ENCODE results near the gene FAM110C.

FAM110C gene

DNA sequence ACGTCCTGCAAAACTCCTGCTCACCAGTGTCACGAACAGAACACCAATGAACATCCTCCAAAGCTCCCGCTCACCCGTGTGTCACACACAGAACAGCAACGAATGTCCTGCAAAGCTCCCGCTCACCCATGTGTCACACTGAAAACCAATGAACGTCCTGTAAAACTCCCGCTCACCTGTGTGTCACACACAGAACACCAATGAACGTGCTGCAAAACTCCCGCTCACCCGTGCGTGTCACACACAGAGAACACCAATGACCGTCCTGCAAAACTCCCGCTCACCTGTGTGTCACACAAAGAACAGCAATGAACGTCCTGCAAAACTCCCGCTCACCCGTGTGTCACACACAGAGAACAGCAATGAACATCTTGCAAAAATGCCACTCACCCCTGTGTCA, 20.5 kb upstream of the FAM110C start:
- Histone ChIP-seq H3K4me3 (ENCODE audit: low read length) (no peak overlapping the region), H3K4me1 (ENCODE audit: control insufficient read depth, insufficient read depth, low read length) (no peaks in the 10 kb centered on the region), H3K36me3 (ENCODE audit: insufficient read depth, low read length) (no peaks in the 10 kb centered on the region), H3K27me3 (ENCODE audit: control insufficient read depth, insufficient read depth, low read length) (no peaks in the 10 kb centered on the region), H3K4me2 (ENCODE audit: low read length) (no peak overlapping the region), H3K9me3 (replicated peaks; ENCODE audit: low read length) (no peaks in the 10 kb centered on the region), H3K9ac (ENCODE audit: low read depth, low read length) (no peak overlapping the region)

DNA sequence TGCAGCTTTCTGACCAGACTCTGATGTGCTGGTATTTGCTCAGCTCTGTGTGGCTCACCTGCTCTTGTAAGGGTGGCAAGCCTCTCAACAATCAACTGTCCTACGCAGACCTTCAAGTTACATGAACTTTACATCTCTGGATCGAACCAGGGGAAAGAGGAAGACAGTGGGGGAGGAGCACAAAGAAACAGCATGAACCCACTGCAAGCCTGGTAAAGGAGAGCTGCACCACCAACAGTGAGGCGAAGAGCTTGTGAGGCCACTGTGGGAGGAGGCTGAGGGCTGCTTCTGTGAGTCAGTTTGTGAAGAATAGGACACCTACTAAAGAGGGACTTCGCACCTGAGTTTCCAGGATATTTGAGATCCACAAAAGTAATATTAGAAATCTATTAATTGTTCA, 18.8 kb upstream of the FAM110C start:
- Histone ChIP-seq H3K9me3 (replicated peaks; ENCODE audit: low read length) (peaks cover 4% of the 10 kb centered on the region), H3K36me3 (ENCODE audit: insufficient read depth, low read length) (no peaks in the 10 kb centered on the region)

DNA sequence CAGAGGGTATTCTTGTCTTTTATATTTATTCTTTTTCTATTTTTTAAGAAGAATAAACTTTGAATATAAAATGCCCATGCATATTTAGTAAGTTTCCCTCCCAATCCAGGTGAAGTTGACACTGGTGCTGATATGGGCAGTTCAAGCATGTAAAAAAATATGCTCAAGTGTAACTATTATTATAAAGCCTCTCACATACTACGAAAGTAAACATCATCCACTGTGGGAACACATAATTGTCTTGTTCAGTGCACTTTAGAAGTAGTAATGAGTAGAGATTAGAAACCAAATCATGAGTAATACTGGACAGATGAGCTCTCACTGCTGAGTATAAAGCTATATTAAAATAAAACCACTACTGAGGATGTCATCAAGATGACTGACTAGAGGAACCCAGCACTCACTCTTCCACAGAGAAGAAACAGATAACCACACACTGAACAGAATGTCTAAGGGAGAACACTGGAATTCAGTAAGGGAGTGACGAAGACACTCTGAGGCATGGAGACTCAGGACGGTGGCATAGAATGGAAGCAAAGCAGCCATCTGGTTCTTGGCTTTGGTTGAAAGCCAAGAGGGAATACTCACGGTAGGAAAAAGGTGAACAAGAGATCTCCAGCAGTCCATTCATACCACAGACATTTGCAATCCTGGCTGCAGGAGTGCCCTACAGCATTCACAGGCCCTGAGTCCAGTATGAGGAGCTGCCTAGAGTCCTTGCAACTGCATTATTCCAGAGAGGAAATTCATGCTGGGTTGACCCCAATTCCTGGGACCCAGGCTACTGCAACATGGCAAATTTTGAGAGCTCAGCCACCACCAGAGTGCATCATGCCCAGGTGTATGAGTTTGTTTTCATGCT, 9.5 kb upstream of the FAM110C start:
- H3K4me1 ChIP-seq (ENCODE audit: control insufficient read depth, insufficient read depth, low read length): no peaks in the 10 kb centered on the region
- H3K36me3 ChIP-seq (ENCODE audit: insufficient read depth, low read length): no peaks in the 10 kb centered on the region
- H3K27me3 ChIP-seq (ENCODE audit: control insufficient read depth, insufficient read depth, low read length): no peaks in the 10 kb centered on the region
- H3K4me3 ChIP-seq (ENCODE audit: low read length): no peak overlapping the region
- peaks cover 22% of the 10 kb centered on the region for H3K9me3 ChIP-seq (replicated peaks; ENCODE audit: low read length)
- H3K4me2 ChIP-seq (ENCODE audit: low read length): no peak overlapping the region
- no peak overlapping the region for H3K9ac ChIP-seq (ENCODE audit: low read depth, low read length)

More for the DNA sequence above, 18.8 kb upstream of the FAM110C start:
- Histone ChIP-seq H3K27me3 (ENCODE audit: control insufficient read depth, insufficient read depth, low read length) (no peaks in the 10 kb centered on the region), H3K4me1 (ENCODE audit: control insufficient read depth, insufficient read depth, low read length) (no peaks in the 10 kb centered on the region), H3K4me3 (ENCODE audit: low read length) (no peak overlapping the region), H3K4me2 (ENCODE audit: low read length) (no peak overlapping the region), H3K9ac (ENCODE audit: low read depth, low read length) (no peak overlapping the region)

GRCh38 chr2:51613-52012, 5.3 kb upstream of the FAM110C start:
- no peak overlapping the region for H3K9ac ChIP-seq (ENCODE audit: low read depth, low read length)
- H3K27me3 ChIP-seq (ENCODE audit: control insufficient read depth, insufficient read depth, low read length): no peaks in the 10 kb centered on the region
- no peaks in the 10 kb centered on the region for H3K36me3 ChIP-seq (ENCODE audit: insufficient read depth, low read length)
- H3K9me3 ChIP-seq (replicated peaks; ENCODE audit: low read length): peaks cover 3% of the 10 kb centered on the region
- no peak overlapping the region for H3K4me2 ChIP-seq (ENCODE audit: low read length)
- H3K4me1 ChIP-seq (ENCODE audit: control insufficient read depth, insufficient read depth, low read length): no peaks in the 10 kb centered on the region
- H3K4me3 ChIP-seq (ENCODE audit: low read length): no peak overlapping the region

DNA sequence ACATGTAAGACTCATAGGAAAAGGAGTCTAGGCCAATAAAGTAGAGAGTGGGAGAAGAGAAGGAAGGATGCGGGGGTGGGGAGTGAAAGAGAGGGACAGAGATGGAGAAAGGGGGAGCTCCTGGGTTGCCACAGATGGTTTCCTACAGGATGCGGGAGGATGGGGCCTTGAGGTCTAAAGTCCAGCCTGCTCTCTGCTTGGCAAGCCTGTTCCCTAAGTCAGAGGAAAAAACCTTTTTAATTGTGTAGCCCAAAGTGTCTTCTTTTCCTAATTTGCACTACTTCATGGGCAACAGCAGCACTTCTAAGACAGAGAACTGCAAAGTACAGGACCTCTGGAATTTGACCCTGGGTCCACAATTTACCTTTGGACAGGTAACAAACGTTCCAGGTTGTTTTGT, 1.4 kb upstream of the FAM110C start:
- Histone ChIP-seq H3K9me3 (replicated peaks; ENCODE audit: low read length) (no peaks in the 10 kb centered on the region), H3K4me3 (ENCODE audit: low read length) (no peak overlapping the region), H3K4me2 (ENCODE audit: low read length) (no peak overlapping the region), H3K27me3 (ENCODE audit: control insufficient read depth, insufficient read depth, low read length) (peaks cover 4% of the 10 kb centered on the region), H3K36me3 (ENCODE audit: insufficient read depth, low read length) (no peaks in the 10 kb centered on the region), H3K4me1 (ENCODE audit: control insufficient read depth, insufficient read depth, low read length) (no peaks in the 10 kb centered on the region), H3K9ac (ENCODE audit: low read depth, low read length) (no peak overlapping the region)

- H3K9ac ChIP-seq (ENCODE audit: low read depth, low read length): no peak overlapping the region
- no peaks in the 10 kb centered on the region for H3K4me1 ChIP-seq (ENCODE audit: control insufficient read depth, insufficient read depth, low read length)
- H3K4me2 ChIP-seq (ENCODE audit: low read length): no peak overlapping the region
- H3K36me3 ChIP-seq (ENCODE audit: insufficient read depth, low read length): no peaks in the 10 kb centered on the region
- peaks cover 4% of the 10 kb centered on the region for H3K27me3 ChIP-seq (ENCODE audit: control insufficient read depth, insufficient read depth, low read length)
- no peaks in the 10 kb centered on the region for H3K9me3 ChIP-seq (replicated peaks; ENCODE audit: low read length)
- no peak overlapping the region for H3K4me3 ChIP-seq (ENCODE audit: low read length)
These were observed 1.0 kb upstream of the FAM110C start for GRCh38 chr2:47346-47725.

DNA sequence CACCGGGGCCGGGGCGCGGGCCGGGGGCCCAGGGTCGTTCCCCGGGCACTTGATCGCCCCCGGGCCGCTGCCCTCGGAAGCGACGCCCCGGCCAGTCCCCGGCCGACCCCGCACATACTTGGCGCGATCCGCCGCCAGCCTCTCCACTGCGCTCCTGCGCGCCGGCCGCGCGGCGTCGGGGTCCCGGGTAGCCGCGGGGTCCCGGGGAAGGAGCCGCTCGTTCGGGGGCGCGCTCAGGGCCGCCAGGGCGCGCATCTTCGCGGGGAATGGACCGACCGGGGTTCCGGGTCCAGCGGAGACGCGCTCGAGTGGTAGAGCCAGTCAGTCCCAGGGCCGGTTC, 204 bp downstream of the FAM110C start:
- H3K9ac ChIP-seq (ENCODE audit: low read depth, low read length): no peak overlapping the region
- H3K4me1 ChIP-seq (ENCODE audit: control insufficient read depth, insufficient read depth, low read length): no peaks in the 10 kb centered on the region
- H3K4me2 ChIP-seq (ENCODE audit: low read length): no peak overlapping the region
- H3K4me3 ChIP-seq (ENCODE audit: low read length): no peak overlapping the region
- peaks cover 4% of the 10 kb centered on the region for H3K27me3 ChIP-seq (ENCODE audit: control insufficient read depth, insufficient read depth, low read length)
- H3K36me3 ChIP-seq (ENCODE audit: insufficient read depth, low read length): no peaks in the 10 kb centered on the region
- no peaks in the 10 kb centered on the region for H3K9me3 ChIP-seq (replicated peaks; ENCODE audit: low read length)

GRCh38 chr2:45342-46130, 769 bp downstream of the FAM110C start:
- H3K4me2 ChIP-seq (ENCODE audit: low read length): no peak overlapping the region
- no peak overlapping the region for H3K9ac ChIP-seq (ENCODE audit: low read depth, low read length)
- H3K36me3 ChIP-seq (ENCODE audit: insufficient read depth, low read length): no peaks in the 10 kb centered on the region
- H3K4me3 ChIP-seq (ENCODE audit: low read length): no peak overlapping the region
- no peaks in the 10 kb centered on the region for H3K4me1 ChIP-seq (ENCODE audit: control insufficient read depth, insufficient read depth, low read length)
- H3K27me3 ChIP-seq (ENCODE audit: control insufficient read depth, insufficient read depth, low read length): peaks cover 4% of the 10 kb centered on the region
- H3K9me3 ChIP-seq (replicated peaks; ENCODE audit: low read length): no peaks in the 10 kb centered on the region

DNA sequence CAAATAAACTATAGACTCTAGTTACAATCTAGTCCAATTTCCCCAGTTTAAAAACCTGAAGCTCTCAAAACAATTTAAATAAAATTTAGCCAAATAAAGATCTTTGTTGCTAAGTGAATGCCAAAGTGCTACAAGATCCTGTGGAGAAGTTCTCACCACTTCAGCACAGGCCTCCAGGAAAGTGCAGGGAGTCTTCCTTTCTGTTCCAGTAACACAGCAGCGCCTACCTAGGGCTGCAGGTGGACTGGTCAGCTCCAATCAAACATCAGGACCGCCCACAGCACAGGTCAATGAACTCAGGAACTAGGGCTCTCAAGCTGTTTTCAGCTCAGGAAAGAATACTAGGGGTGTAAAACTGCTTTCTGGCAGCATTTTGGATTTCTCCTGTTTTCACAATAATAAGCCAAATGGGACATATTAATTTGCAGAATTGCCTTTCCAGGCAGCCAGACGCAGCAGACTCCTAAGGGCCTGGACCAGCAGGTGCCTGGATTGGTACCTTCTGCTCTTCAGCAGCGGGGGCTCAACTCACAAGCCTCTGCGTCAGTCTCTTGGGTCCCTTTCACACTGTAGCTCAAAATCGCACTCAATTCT, 1.5 kb downstream of the FAM110C start:
- Histone ChIP-seq H3K36me3 (ENCODE audit: insufficient read depth, low read length) (no peaks in the 10 kb centered on the region), H3K9me3 (replicated peaks; ENCODE audit: low read length) (no peaks in the 10 kb centered on the region), H3K4me2 (ENCODE audit: low read length) (no peak overlapping the region), H3K9ac (ENCODE audit: low read depth, low read length) (no peak overlapping the region), H3K4me1 (ENCODE audit: control insufficient read depth, insufficient read depth, low read length) (no peaks in the 10 kb centered on the region), H3K4me3 (ENCODE audit: low read length) (no peak overlapping the region), H3K27me3 (ENCODE audit: control insufficient read depth, insufficient read depth, low read length) (peaks cover 4% of the 10 kb centered on the region)

GRCh38 chr2:42788-43187, 3.5 kb downstream of the FAM110C start:
- Histone ChIP-seq H3K4me3 (ENCODE audit: low read length) (no peak overlapping the region), H3K9ac (ENCODE audit: low read depth, low read length) (no peak overlapping the region), H3K4me2 (ENCODE audit: low read length) (no peak overlapping the region), H3K4me1 (ENCODE audit: control insufficient read depth, insufficient read depth, low read length) (no peaks in the 10 kb centered on the region), H3K9me3 (replicated peaks; ENCODE audit: low read length) (no peaks in the 10 kb centered on the region), H3K27me3 (ENCODE audit: control insufficient read depth, insufficient read depth, low read length) (peaks cover 4% of the 10 kb centered on the region), H3K36me3 (ENCODE audit: insufficient read depth, low read length) (no peaks in the 10 kb centered on the region)

DNA sequence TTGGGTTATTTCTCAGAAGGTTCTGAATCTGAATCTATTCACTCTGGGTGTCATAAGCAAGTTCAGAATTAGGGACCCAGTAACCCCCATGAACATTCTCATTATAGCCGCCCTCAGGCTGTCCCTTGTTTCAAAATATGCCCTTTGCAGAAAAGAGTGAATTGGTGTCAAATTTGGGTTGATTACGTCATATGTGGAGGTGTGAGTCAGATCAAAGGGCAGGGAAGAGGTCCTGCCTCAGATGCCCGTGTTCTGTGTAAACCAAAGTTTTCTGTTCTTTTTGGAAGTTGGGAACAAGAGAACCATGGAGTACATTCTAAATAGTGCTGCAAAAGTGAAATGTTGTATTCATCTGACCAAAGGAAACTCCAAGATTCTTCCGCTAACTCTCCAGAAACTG, 5.8 kb downstream of the FAM110C start:
- Histone ChIP-seq H3K4me1 (ENCODE audit: control insufficient read depth, insufficient read depth, low read length) (no peaks in the 10 kb centered on the region), H3K4me2 (ENCODE audit: low read length) (no peak overlapping the region), H3K9ac (ENCODE audit: low read depth, low read length) (no peak overlapping the region), H3K9me3 (replicated peaks; ENCODE audit: low read length) (peaks cover under 1% of the 10 kb centered on the region), H3K27me3 (ENCODE audit: control insufficient read depth, insufficient read depth, low read length) (peaks cover 3% of the 10 kb centered on the region), H3K36me3 (ENCODE audit: insufficient read depth, low read length) (no peaks in the 10 kb centered on the region), H3K4me3 (ENCODE audit: low read length) (no peak overlapping the region)
